HCT116 (cell line): ENCODE data around the gene GFPT2. TPM values are rescaled to one million over a fixed set of nuclear protein-coding genes. Genes with fewer than 3 reads are reported as not detected.
A peak's percentile ranks its signal among the peaks of the same experiment; 100 is the strongest.

Experiments used
- ATAC-seq: fragments of 200-7000 bp; cut with Tn5 transposase; 2 replicates; pipeline ENCODE4 v1.9.1; 2020; ENCODE audit warnings: mild to moderate bottlenecking, moderate library complexity
- BruUV-seq: library from RNA; stranded (reverse); fragments of 400-500 nt; replicated peaks from 2 replicates; lab custom pipeline; 2021; lab: Mats Ljungman, UMichigan
- CTCF ChIA-PET: fragments of 300-600 bp; sonication (Branson Sonifier 250); formaldehyde crosslinking; loops from one replicate; lab custom pipeline; 2021; ENCODE audit warnings: antibody characterized with exemption; lab: Charles Lee
- POLR2A ChIA-PET: fragments of 300-600, 350-600 bp; sonication (Branson Sonifier 250); formaldehyde crosslinking; loops from one replicate; lab custom pipeline; 2021; ENCODE audit warnings: antibody characterized with exemption; lab: Charles Lee
- RAD21 ChIA-PET, 2 experiments: fragments of 300-600 bp; sonication (Branson Sonifier 250); formaldehyde crosslinking; loops; one replicate each; lab custom pipeline; 2023; ENCODE audit warnings: low total read pairs in 2 of 2; ENCODE audit not compliant: uncharacterized antibody in 2 of 2, unreplicated experiment in 2 of 2, low non-redundant PET in 1 of 2; lab: Charles Lee
- DNase-seq: peaks from one replicate; pipeline ENCODE4 v3.0.0-alpha.2; 2010; ENCODE audit warnings: low read depth, low spot score
- H2AFZ ChIP-seq: fragments of 200-600 bp; shearing (Covaris generic), sonication (generic); 2 replicates; pipeline ENCODE4 v1.6.1; 2017; ENCODE audit warnings: low read depth, mixed run types, mixed read lengths, antibody characterized with exemption, low read length; ENCODE audit not compliant: poor library complexity, severe bottlenecking
- H3K27ac ChIP-seq: 2 replicates; pipeline ENCODE4 v1.5.1; 2012; ENCODE audit warnings: low read depth, low read length
- H3K27me3 ChIP-seq: fragments of 200-600 bp; sonication (generic); 2 replicates; pipeline ENCODE4 v1.6.1; 2016; ENCODE audit warnings: mixed run types, low read length, mixed read lengths; ENCODE audit not compliant: insufficient read depth
- H3K36me3 ChIP-seq, 2 experiments: fragments of 200-500 bp in 1 of 2; fragments of 200-600 bp in 1 of 2; sonication (Bioruptor generic) in 1 of 2; sonication (generic) in 1 of 2; 2 replicates each; pipeline versions ENCODE4 v1.5.1 to v1.6.1; 2014 to 2016; ENCODE audit warnings: low read length in 2 of 2, inconsistent platforms in 1 of 2, mixed read lengths in 1 of 2, mixed run types in 1 of 2; ENCODE audit not compliant: insufficient read depth in 2 of 2, control insufficient read depth in 1 of 2
- H3K4me1 ChIP-seq, 2 experiments: fragments of 200-600 bp in 1 of 2; sonication (generic) in 1 of 2; 2 replicates each; pipeline versions ENCODE4 v1.5.1 to v1.6.1; 2012 to 2017; ENCODE audit warnings: low read length in 2 of 2, inconsistent platforms in 1 of 2, mild to moderate bottlenecking in 1 of 2, mixed read lengths in 1 of 2, mixed run types in 1 of 2, moderate library complexity in 1 of 2; ENCODE audit not compliant: insufficient read depth in 2 of 2, control insufficient read depth in 1 of 2
- H3K4me2 ChIP-seq: fragments of 200-600 bp; sonication (generic); 2 replicates; pipeline ENCODE4 v1.6.1; 2017; ENCODE audit warnings: mixed run types, low read length, mixed read lengths
- H3K4me3 ChIP-seq, 2 experiments: fragments of 200-600 bp in 1 of 2; sonication (generic) in 1 of 2; replicated peaks in 1 of 2; 2 replicates each; pipeline ENCODE4 v1.5.1; 2011 to 2016; ENCODE audit warnings: low read length in 2 of 2, control low read depth in 1 of 2, low read depth in 1 of 2, mild to moderate bottlenecking in 1 of 2, mixed read lengths in 1 of 2, mixed run types in 1 of 2
- H3K79me2 ChIP-seq: fragments of 200-600 bp; sonication (generic); 2 replicates; pipeline ENCODE4 v1.6.1; 2017; ENCODE audit warnings: mild to moderate bottlenecking, mixed run types, low read length, moderate library complexity, mixed read lengths; ENCODE audit not compliant: insufficient read depth
- H3K9ac ChIP-seq: fragments of 200-600 bp; sonication (generic); 2 replicates; pipeline ENCODE4 v1.6.1; 2016; ENCODE audit warnings: low read length, mixed read lengths
- H3K9me2 ChIP-seq: fragments of 200-600 bp; sonication (generic), shearing (Covaris generic); 2 replicates; pipeline ENCODE4 v1.6.1; 2017; ENCODE audit warnings: mixed run types, mild to moderate bottlenecking, moderate library complexity; ENCODE audit not compliant: insufficient read depth
- H3K9me3 ChIP-seq, 2 experiments: fragments of 200-500 bp in 1 of 2; fragments of 200-600 bp in 1 of 2; sonication (Bioruptor generic) in 1 of 2; sonication (generic) in 1 of 2; 2 replicates each; pipeline ENCODE4 v1.6.1; 2014 to 2017; ENCODE audit warnings: low read length in 2 of 2, mixed read lengths in 2 of 2, inconsistent platforms in 1 of 2, low read depth in 1 of 2, mild to moderate bottlenecking in 1 of 2, mixed run types in 1 of 2, moderate library complexity in 1 of 2; ENCODE audit not compliant: control insufficient read depth in 1 of 2, insufficient read depth in 1 of 2
- H4K20me1 ChIP-seq: fragments of 200-600 bp; sonication (generic), shearing (Covaris generic); 2 replicates; pipeline ENCODE4 v1.6.1; 2017; ENCODE audit warnings: mixed run types, mild to moderate bottlenecking, moderate library complexity; ENCODE audit not compliant: insufficient read depth
- CBX3 ChIP-seq: IDR thresholded peaks from 2 replicates; pipeline ENCODE4 v1.6.1; 2012; ENCODE audit warnings: low read depth
- CTCF ChIP-seq, 3 experiments: fragments of 200-600 bp in 1 of 3; sonication (generic) in 1 of 3; IDR thresholded peaks in 2 of 3; conservative IDR thresholded peaks in 1 of 3; 2 replicates each; pipeline ENCODE4 v1.5.1; 2012 to 2017; ENCODE audit warnings: low read depth in 2 of 3, low read length in 2 of 3, antibody characterized with exemption in 1 of 3, borderline replicate concordance in 1 of 3, control low read depth in 1 of 3, mild to moderate bottlenecking in 1 of 3, mixed read lengths in 1 of 3, mixed run types in 1 of 3, moderate library complexity in 1 of 3; ENCODE audit not compliant: insufficient read depth in 1 of 3
- EGR1 ChIP-seq: IDR thresholded peaks from 2 replicates; pipeline ENCODE4 v1.6.1; 2012; ENCODE audit warnings: low read depth
- EZH2phosphoT487 ChIP-seq: fragments of 200-600 bp; IDR thresholded peaks from 2 replicates; pipeline ENCODE4 v1.6.1; 2018; ENCODE audit warnings: antibody characterized with exemption, borderline replicate concordance
- POLR2A ChIP-seq: IDR thresholded peaks from 2 replicates; pipeline ENCODE4 v1.7.0; 2011; ENCODE audit warnings: borderline replicate concordance; ENCODE audit not compliant: insufficient read depth, insufficient read length; ENCODE audit errors: extremely low read depth
- ZFX ChIP-seq: fragments of 450-650 bp; IDR thresholded peaks from 2 replicates; pipeline ENCODE4 v1.6.1; 2017
- intact Hi-C: fragments of 100-400 bp; cut with micrococcal nuclease; formaldehyde crosslinking; loops from 2 replicates; pipeline ENCODE4 v1.10.0; 2022
- total RNA-seq: library from RNA; stranded (reverse); gene quantifications from one replicate; pipeline ENCODE4 v1.2.1, GENCODE V29; 2021; ENCODE audit not compliant: unreplicated experiment

GFPT2 gene
- total RNA-seq, 1 experiment from 2014 or later = 16.1 TPM

DNA sequence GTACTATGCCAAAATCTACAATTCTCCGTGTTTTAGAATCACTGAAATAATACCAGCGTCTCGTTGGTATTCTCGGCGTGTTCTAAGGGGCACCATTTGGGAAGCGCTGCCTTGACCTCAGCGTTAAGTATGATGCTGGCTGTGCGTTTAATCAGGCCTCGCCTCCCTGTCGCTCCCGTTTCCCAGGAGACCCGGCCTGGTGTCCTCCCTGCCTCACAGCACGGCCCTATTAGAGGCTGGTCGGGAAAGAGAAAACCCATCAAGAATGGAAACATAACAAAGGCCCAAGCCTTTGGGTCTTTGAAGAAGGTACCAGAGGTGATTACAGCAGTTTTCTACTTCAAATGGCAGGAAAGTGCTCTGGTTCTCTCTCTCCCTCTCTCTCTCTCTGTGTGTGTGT lies 30.0 kb downstream of the GFPT2 start:
- Histone ChIP-seq H3K79me2 (no peaks in the 10 kb centered on the region), H3K9ac (no peak overlapping the region), H3K27ac (no peak overlapping the region), H4K20me1 (no peaks in the 10 kb centered on the region), H3K4me2 (no peak overlapping the region), H3K9me3 (no peaks in the 10 kb centered on the region), H2AFZ (no peak overlapping the region), H3K4me3 (no peak overlapping the region), H3K4me1 (no peaks in the 10 kb centered on the region), H3K36me3 (peaks cover 0 to 5% of the 10 kb centered on the region in 2 experiments; a peak in 1 of 4 replicates), H3K9me2 (no peaks in the 10 kb centered on the region), H3K27me3 (no peaks in the 10 kb centered on the region)
- no peak for DNase-seq
- ChIA-PET CTCF (interaction anchor here (1.8 kb wide), 1 partner anchor 9 kb away, joined by 5 read pairs; no protein-coding TSS in a partner anchor), POLR2A (no interaction called here), RAD21 (no interaction called here)
- intact Hi-C loops = no loop called here
- no peak for TF ChIP-seq POLR2A
- no peak for TF ChIP-seq ZFX
- TF ChIP-seq EGR1 = no peak
- TF ChIP-seq EZH2phosphoT487 = no peak
- no peak for TF ChIP-seq CTCF (IDR thresholded peaks at IDR 0.05 in 2 of 3, conservative IDR thresholded peaks at IDR 0.05 in 1 of 3; ENCODE audit: borderline replicate concordance in 1 of 3, insufficient read depth in 1 of 3, low read depth in 2 of 3, low read length in 2 of 3)
- no TSS peak for BruUV-seq
- no peak for ATAC-seq

DNA sequence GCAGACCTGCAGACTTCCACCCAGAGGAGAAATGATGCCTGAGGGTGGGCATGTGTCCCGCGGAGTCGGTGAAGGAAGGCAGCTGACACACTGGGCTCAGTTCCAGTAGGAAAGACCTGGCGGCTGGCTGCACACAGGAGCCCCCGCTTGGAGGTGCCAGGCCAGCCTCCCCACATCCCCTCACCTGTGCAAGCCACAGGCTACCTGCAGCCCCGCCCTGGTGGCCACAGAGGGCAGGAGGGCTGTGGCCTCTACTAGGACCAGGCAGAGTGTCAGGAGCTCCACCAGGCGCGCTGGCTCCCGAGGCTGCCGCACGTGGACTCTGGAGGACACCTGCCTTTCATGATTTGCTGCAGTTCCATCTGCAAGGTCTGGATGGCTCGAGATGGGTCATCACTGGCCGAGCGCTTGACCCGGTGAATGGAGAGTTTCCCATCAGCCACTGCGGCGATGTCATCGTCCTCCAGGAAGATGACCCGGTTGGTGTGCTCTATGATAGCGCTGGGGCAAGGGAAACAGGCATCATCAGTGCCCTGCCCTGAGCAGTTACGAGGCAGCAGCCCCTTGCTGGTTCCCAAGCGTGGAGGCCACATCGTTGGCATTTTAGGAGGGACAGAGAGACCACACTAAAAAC lies 34.6 kb downstream of the GFPT2 start:
- ChIA-PET POLR2A (no interaction called here), RAD21 (no interaction called here), CTCF (interaction anchor here (1.1 to 1.7 kb wide), 2 partner anchors 10 to 13 kb away, joined by 3 to 13 read pairs; no protein-coding TSS in a partner anchor)
- Histone ChIP-seq H3K27ac (no peak overlapping the region), H3K4me2 (no peak overlapping the region), H3K4me1 (no peaks in the 10 kb centered on the region), H3K36me3 (no peaks in the 10 kb centered on the region), H3K9me2 (no peaks in the 10 kb centered on the region), H3K9me3 (no peaks in the 10 kb centered on the region), H3K4me3 (no peak overlapping the region), H3K79me2 (no peaks in the 10 kb centered on the region), H4K20me1 (no peaks in the 10 kb centered on the region), H3K27me3 (no peaks in the 10 kb centered on the region), H2AFZ (no peak overlapping the region), H3K9ac (no peak overlapping the region)
- DNase-seq (no peak), ATAC-seq (no peak)
- intact Hi-C loops = no loop called here
- no TSS peak for BruUV-seq
- TF ChIP-seq CBX3 = no peak
- TF ChIP-seq CTCF (IDR thresholded peaks at IDR 0.05 in 2 of 3, conservative IDR thresholded peaks at IDR 0.05 in 1 of 3; ENCODE audit: borderline replicate concordance in 1 of 3, insufficient read depth in 1 of 3, low read depth in 2 of 3, low read length in 2 of 3) = 0 out of 6 replicates have a peak, but pooled peaks of 1 of the 3 experiments have one; percentile 16
